Left lung (tissue), 10 donors: ENCODE measurements around the gene PTGIS. TPM values are rescaled to one million over a fixed set of nuclear protein-coding genes. Genes with fewer than 3 reads are reported as not detected.

Experiments
- ATAC-seq: fragments of 200-7000 bp; cut with Tn5 transposase; one replicate; pipeline ENCODE4 v1.9.1; 2020; ENCODE audit warnings: moderate library complexity
- DNase-seq, 4 donors: peaks; one replicate each; pipeline ENCODE4 v3.0.0-alpha.2; 2013 to 2020
- H3K27ac ChIP-seq, 2 donors: fragments of 200-600 bp; sonication (generic) in 1 of 2; one replicate each; pipeline versions ENCODE4 v1.5.0 to v1.8.0; 2020 to 2021
- H3K27me3 ChIP-seq, 2 donors: fragments of 200-600 bp; sonication (generic) in 1 of 2; one replicate each; pipeline versions ENCODE4 v1.5.0 to v1.8.0; 2020 to 2021
- H3K36me3 ChIP-seq, 2 donors: fragments of 200-600 bp; sonication (generic) in 1 of 2; one replicate each; pipeline versions ENCODE4 v1.5.0 to v1.8.0; 2020 to 2021
- H3K4me1 ChIP-seq, 2 donors: fragments of 200-600 bp; one replicate each; pipeline ENCODE4 v1.8.0; 2021
- H3K4me3 ChIP-seq, 2 donors: fragments of 200-600 bp; sonication (generic) in 1 of 2; one replicate each; pipeline versions ENCODE4 v1.5.0 to v1.8.0; 2020 to 2021; ENCODE audit warnings: mild to moderate bottlenecking in 1 of 2
- H3K9me3 ChIP-seq, 2 donors: fragments of 200-600 bp; sonication (generic) in 1 of 2; one replicate each; pipeline versions ENCODE4 v1.5.0 to v1.8.0; 2020 to 2021
- intact Hi-C, 2 donors: fragments of 100-400 bp; cut with DNase I; formaldehyde crosslinking; loops; one replicate each; pipeline versions ENCODE4 v1.11.2 to v1.14.2; 2022
- polyA plus RNA-seq, 6 donors: library from polyadenylated mRNA; unstranded; fragments of 120-200 nt; gene quantifications; one replicate each; pipeline ENCODE4 v1.2.1, GENCODE V29; 2013; ENCODE audit not compliant: insufficient read length in 6 of 6
- total RNA-seq, 2 donors: library from RNA; stranded (reverse); fragmentation: NEBNext Ultra II Directional; extraction: Animal tissue kit (Norgen Biotek cat#: 25700); gene quantifications; one replicate each; pipeline ENCODE4 v1.2.1, GENCODE V29; 2021
- TF ChIP-seq, protein P1 (sequence below), 2 donors: fragments of 200-600 bp; sonication (generic) in 1 of 2; IDR thresholded peaks; one replicate each; pipeline versions ENCODE4 v1.5.0 to v1.8.0; 2021; ENCODE audit warnings: antibody characterized with exemption in 2 of 2
- donor health status: DM: no; HTN: yes; CAD: no.
- donor health status: DM: no; HTN: no; CAD: no.

PTGIS gene
- total and polyA plus RNA-seq, 8 donors = 6.2 to 46.0 (median 7.0) TPM

DNA sequence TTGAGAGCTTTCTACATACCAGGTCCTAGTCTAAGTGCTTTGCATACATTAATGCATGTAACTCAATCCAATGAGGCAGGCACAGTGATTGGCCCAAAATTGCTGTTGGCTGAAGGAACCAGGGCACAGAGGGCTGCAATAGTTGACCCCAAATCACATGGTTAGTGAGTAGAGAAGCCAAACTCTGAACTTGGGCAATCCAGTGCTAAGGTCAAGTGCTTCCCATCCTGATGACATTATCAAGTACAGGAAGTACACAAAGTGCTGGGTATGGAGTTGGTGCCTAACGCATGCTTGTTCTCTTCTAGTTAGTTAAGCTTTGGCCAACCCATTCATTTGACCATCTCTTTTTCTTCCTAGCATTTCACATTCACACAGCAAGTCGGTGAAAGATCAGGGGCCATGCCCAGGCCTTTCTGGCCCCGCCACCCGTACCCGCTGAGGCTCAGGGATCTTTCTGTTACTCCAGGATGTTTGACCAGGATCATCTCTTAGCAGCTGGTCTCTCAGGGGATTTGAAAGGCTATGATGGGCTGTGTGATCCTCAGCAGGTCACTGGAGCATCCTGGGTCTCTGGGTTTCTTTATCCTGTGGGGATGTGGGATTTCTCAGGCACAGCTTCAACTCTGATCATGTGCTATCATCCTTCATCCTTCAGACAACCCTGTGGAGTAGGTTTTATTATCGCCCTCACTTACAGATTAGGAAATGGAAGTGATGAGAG lies 92.5 kb downstream of the PTGIS start:
- TF ChIP-seq, protein P1, sequence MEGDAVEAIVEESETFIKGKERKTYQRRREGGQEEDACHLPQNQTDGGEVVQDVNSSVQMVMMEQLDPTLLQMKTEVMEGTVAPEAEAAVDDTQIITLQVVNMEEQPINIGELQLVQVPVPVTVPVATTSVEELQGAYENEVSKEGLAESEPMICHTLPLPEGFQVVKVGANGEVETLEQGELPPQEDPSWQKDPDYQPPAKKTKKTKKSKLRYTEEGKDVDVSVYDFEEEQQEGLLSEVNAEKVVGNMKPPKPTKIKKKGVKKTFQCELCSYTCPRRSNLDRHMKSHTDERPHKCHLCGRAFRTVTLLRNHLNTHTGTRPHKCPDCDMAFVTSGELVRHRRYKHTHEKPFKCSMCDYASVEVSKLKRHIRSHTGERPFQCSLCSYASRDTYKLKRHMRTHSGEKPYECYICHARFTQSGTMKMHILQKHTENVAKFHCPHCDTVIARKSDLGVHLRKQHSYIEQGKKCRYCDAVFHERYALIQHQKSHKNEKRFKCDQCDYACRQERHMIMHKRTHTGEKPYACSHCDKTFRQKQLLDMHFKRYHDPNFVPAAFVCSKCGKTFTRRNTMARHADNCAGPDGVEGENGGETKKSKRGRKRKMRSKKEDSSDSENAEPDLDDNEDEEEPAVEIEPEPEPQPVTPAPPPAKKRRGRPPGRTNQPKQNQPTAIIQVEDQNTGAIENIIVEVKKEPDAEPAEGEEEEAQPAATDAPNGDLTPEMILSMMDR (IDR thresholded peaks at IDR 0.05) = no peak
- H3K27me3 ChIP-seq = peaks cover 0 to 60% of the 10 kb centered on the region in 2 donors
- H3K36me3 ChIP-seq = no peaks in the 10 kb centered on the region
- intact Hi-C loops = no loop called here
- ATAC-seq (no peak), DNase-seq (no peak)
- H3K4me1 ChIP-seq = no peaks in the 10 kb centered on the region
- H3K4me3 ChIP-seq = no peak overlapping the region
- H3K27ac ChIP-seq = no peak overlapping the region
- H3K9me3 ChIP-seq = no peaks in the 10 kb centered on the region

DNA sequence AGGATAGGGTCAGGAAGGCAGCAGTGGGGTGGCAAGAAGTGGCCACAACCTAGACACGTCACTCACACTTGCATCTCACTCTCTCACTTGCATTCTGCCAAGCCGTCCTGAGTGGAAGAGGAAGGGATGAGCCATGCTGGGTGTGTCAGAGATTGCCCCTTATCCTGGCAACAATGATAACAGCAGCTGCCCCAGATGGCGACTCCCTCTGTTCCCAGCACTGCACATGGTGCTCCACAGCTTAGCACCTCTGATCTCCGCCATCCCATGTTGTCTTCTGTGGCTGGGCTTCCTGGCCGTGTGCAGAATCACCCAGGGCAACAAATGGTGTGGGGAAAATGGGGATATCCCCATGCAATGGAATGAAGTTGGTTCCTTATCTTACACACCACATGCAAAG lies 96.5 kb downstream of the PTGIS start:
- Histone ChIP-seq H3K36me3 (no peaks in the 10 kb centered on the region), H3K4me1 (no peaks in the 10 kb centered on the region), H3K27me3 (peaks cover 0 to 46% of the 10 kb centered on the region in 2 donors), H3K27ac (no peak overlapping the region), H3K9me3 (no peaks in the 10 kb centered on the region), H3K4me3 (no peak overlapping the region)
- DNase-seq = no peak
- TF ChIP-seq, protein P1 (IDR thresholded peaks at IDR 0.05) = no peak
- no peak for ATAC-seq
- intact Hi-C loops = no loop called here

DNA sequence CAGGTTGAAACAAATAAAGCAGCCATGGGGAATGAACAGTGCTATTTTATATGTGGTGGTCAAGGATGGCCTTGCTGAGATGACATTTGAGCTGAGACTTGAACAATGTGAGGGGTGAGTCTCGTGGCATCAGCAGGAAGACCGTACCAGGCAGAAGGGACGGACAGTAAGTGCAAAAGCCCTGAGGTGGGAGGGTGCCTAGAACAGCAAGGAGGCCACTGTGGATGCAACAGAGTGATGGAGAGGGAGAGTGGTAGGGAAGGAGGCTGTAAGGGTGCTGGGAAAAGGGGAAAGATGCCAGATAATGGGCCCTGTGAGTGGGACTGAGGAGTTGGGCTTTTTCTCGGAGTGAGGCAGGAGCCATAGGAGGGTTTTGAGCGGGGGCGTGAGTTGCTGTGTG lies 97.0 kb downstream of the PTGIS start:
- peaks cover 0 to 41% of the 10 kb centered on the region in 2 donors for H3K27me3 ChIP-seq
- H3K27ac ChIP-seq = no peak overlapping the region
- no peaks in the 10 kb centered on the region for H3K4me1 ChIP-seq
- H3K36me3 ChIP-seq = no peaks in the 10 kb centered on the region
- ATAC-seq (no peak), DNase-seq (no peak)
- TF ChIP-seq, protein P1 (IDR thresholded peaks at IDR 0.05) = no peak
- intact Hi-C loops = no loop called here
- no peak overlapping the region for H3K4me3 ChIP-seq
- no peaks in the 10 kb centered on the region for H3K9me3 ChIP-seq

DNA sequence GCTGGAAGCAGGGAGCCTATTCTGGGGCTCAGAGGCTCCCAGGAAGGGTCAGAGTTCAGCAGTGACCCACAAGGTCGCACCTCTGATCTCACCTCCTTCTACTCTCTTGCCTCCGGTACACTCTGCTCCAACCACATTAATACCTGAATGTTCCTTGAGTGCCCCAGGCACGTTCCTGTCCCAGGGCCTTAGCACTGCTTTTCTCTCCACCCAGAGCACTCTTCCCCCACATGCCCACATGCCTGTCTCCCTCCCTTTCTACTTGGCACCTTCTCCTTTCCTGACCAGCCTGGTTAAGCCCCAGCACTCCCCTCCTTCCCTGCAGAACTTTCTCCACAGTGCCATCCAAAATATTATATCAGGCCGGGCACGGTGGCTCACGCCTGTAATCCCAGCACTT lies 98.9 kb downstream of the PTGIS start:
- DNase-seq (no peak), ATAC-seq (no peak)
- H3K36me3 ChIP-seq = no peaks in the 10 kb centered on the region
- no peak overlapping the region for H3K4me3 ChIP-seq
- TF ChIP-seq, protein P1 (IDR thresholded peaks at IDR 0.05) = no peak
- peaks cover 0 to 37% of the 10 kb centered on the region in 2 donors for H3K27me3 ChIP-seq
- no peak overlapping the region for H3K27ac ChIP-seq
- intact Hi-C loops = no loop called here
- H3K4me1 ChIP-seq = no peaks in the 10 kb centered on the region
- H3K9me3 ChIP-seq = no peaks in the 10 kb centered on the region

DNA sequence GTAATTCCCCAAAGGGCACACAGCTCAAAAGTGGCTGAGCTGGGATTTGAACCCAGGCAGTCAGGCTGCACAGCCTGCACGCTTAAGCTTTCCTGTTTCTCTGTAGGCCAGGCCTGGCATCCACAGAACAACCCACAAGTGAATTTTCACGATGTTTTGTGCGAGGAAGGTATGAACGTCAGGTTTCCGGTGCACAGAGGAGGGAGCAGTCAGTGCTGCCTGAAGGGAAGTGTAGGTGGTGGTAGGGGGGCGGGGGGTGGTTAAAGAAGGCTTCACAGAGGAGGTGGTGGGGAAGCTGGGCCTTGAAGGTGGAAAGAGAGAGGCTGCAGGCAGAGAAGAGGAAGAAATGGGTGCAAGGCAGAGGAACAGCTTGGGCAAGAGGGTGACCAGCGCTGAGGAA lies 99.5 kb downstream of the PTGIS start:
- no peak overlapping the region for H3K4me3 ChIP-seq
- no peaks in the 10 kb centered on the region for H3K36me3 ChIP-seq
- intact Hi-C loops = no loop called here
- no peaks in the 10 kb centered on the region for H3K4me1 ChIP-seq
- ATAC-seq = no peak
- DNase-seq = no peak
- no peak overlapping the region for H3K27ac ChIP-seq
- peaks cover 0 to 37% of the 10 kb centered on the region in 2 donors for H3K27me3 ChIP-seq
- H3K9me3 ChIP-seq = no peaks in the 10 kb centered on the region
- TF ChIP-seq, protein P1 (IDR thresholded peaks at IDR 0.05) = no peak
